Endometrium (tissue), 2 donors: ENCODE results near the gene DOK7.
"Not testable (repeated sequence)": the region's sequence is repeated elsewhere in the genome, so short reads cannot be mapped to it uniquely, and the experiment has no call there.

Experiments
- FAIRE-seq: peaks from 2 replicates; lab custom pipeline; 2012; peaks lifted over from hg19 to GRCh38; lab: Jason Lieb, UNC
- donor health status: control.
- donor health status: control.

The DOK7 gene

DNA sequence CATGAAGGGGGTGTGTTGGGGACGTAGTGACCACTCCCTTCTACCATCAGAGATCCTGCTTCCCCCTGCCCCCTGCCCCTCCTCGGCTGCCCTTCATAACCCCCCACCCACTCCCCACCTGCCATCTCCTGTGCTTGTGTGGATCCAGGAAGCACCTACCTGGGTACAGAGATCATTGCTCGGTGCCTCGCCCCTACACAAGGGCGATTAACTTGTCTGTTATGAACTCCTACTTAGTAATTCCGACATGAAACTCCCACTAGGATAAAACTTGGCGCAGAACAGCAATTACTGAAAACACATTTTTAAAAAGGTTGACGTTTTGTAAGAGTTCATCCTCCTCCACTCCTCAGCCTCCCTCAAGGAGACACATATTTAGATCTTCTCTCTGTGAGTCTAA, 80.3 kb downstream of the DOK7 start:
- not testable (repeated sequence) for FAIRE-seq
